Body of pancreas (tissue), 4 donors: ENCODE results near the gene DUXB.

Source experiments
- CTCF ChIP-seq, 7 experiments: fragments of 450-650 bp in 4 of 7; fragments of 200-600 bp in 3 of 7; sonication (generic) in 3 of 7; IDR thresholded peaks; one replicate each; pipeline ENCODE4 v1.5.1; 2016 to 2019; ENCODE audit warnings: antibody characterized with exemption in 7 of 7
- POLR2A ChIP-seq, 3 donors: fragments of 450-650 bp; IDR thresholded peaks; one replicate each; pipeline ENCODE4 v1.6.1; 2016; ENCODE audit warnings: antibody characterized with exemption in 3 of 3, mild to moderate bottlenecking in 2 of 3

GRCh38 chr16:75733305-75734211, 32.3 kb upstream of the DUXB start:
- TF ChIP-seq CTCF (IDR thresholded peaks at IDR 0.05) (no peak), POLR2A (IDR thresholded peaks at IDR 0.05) (no peak)
